Right forelimb (tissue), 1 donor: ENCODE measurements around the gene FSD2.

ENCODE experiments used
- DNase-seq: peaks from one replicate; pipeline ENCODE4 v3.0.0-alpha.2; 2018

Gene FSD2, protein sequence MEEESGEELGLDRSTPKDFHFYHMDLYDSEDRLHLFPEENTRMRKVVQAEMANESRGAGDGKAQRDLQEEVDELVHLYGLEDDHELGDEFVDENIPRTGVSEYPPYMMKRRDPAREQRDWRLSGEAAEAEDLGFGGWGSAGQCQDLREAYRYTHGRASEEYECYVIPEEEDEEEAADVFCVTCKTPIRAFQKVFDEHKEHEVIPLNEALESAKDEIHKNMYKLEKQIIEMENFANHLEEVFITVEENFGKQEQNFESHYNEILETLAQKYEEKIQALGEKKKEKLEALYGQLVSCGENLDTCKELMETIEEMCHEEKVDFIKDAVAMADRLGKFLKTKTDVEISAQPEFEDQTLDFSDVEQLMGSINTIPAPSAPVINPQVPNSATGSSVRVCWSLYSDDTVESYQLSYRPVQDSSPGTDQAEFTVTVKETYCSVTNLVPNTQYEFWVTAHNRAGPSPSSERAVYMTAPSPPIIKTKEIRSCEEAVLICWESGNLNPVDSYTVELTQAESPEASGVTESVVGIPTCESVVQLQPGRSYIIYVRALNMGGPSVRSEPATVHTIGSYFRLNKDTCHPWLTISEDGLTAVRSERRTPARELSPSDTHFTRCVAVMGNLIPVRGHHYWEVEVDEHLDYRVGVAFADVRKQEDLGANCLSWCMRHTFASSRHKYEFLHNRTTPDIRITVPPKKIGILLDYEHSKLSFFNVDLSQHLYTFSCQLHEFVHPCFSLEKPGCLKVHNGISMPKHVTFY

DNA sequence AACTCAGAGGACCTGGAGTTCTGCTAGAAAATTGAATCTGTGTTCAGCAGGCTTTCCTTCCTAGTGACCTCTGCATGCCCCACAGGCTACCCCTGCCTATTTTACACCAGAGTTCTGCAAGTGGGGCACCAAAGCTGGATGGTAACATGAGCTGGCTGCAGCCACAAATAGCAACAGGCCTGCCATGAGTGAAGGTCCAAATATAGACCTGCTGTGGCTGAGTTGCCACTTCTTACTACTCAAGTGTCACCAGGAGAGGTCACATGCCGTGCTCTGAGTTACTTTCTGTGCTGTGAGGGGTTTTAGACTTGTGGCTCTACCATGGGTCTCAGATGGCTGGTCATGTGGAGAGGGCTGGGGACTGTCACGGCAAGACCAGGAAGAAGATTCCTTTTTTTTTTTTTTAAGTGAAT lies at the start of gene FSD2:
Gene FSD2, minus strand, starts transcription at position 76 of the 413 bp plus-strand sequence. CDS start 18,679 bp downstream, outside the sequence.
- no peak for DNase-seq

DNA sequence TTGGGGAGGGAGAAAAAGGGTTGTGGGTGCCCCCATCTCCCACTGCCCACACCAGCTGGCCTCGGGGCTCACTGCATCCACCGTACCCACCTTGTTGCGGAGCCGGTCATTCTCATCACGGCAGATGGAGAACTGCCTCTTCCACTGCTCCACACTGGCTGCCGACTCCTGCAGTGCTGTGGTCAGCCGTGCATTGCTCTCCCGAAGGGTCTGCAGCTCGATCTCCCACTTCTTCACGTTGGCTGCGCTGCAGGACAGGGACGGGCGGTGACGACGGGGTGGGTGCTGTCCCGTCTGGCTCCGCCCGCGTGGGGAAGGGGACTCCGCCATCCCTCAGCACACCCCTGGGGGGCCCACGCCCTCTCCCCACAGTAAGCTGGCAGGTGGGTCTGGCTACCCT lies 48.7 kb upstream of the FSD2 start:
- DNase-seq = no peak

DNA sequence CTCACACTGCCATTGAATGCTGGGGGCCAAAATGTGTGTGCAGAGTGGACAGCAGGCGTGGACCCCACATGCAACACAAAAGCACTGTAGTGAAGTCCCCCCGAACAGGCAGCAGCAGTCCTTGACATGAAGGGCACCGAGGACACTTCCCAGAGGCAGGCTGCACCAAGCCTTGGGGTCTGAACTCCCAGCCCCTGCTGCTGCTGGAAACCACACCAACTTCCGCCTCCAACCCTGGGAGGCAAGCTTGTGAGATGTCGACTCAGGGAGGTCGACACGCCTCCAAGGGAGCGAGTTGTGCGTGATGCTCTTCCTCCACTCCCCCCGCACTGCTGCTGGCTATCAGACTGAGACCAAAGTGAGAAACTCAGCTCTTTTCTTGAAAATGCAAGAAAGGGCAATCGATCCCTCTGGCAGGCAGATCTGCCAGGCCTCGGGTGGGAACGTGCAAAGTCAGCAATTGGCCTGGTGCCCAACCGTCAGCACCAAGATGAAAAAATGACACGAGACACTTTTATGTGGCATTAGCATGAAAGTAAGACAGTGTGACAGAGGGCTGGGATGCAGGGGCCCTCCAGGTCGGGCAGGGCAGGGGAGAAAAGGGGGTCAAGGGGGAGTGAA lies 47.2 kb upstream of the FSD2 start:
- no peak for DNase-seq

DNA sequence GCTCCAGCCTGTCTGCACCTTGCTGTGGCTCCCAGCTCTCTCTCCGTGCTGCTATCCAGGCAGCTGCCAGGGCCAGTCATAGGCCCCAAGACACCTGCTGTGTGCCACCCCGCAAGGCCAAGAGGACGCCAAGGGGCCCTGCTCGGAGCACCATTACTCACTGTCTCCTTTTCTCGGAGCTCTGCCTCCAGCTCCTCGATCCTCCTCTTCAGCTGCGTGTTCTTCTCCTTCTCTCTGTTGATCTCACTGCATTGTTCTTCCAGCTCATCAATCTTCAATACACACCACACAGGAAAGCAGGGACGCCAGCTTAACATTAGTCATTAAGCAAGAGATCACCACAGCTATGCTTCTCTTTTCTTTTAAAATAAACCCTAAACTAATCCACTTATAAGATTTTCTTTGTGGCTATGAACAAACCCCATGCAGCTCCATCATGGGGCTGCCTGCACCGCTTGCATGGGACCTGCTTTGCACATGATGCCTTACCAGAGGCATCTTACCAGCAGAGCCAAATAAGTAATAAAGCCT lies 46.2 kb upstream of the FSD2 start:
- DNase-seq = no peak

DNA sequence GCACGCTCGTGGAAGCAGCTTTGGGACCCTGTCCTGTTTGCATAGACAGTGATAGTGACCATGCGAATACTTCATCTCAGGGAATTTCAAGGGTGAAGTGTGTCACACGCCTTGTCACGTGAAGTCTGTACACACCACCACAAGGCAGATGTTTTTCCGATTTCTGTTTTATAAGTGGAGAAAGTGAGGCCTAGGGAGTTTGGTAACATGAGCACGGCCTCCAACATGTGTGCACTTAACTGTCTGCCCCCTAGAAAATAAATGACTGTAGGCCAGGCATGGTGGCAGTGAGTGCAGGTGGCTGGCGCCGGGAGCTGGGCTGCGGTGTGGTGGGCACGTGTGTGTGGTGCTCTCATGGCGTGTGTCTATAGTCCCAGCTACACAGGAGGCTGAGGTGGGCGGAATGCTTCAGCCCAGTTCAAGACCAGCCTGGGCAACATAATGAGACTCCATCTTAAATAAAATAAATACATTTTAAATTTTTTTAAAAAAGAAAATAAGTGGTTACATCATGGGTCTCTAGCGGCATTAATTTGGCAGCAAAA lies 45.5 kb upstream of the FSD2 start:
- no peak for DNase-seq

DNA sequence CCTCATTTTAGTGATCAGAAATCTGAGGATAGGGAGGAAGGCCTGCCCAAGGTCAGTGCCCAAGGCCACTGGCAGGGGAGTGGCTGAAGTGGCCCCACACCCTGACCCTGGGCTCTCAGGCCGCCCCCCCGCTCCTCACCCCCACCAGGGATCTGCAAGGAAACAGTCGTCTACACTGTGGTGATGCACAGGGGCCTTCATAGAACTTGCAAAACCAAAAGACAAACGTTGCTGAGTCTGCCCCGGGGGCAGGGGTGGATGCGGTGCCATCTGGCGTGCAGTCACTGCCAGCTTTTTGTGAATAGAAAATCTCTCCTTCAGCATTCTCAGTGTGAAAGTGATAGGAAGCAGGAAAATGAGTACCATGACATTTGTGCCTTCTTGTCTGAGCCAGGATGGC lies 44.9 kb upstream of the FSD2 start:
- no peak for DNase-seq

DNA sequence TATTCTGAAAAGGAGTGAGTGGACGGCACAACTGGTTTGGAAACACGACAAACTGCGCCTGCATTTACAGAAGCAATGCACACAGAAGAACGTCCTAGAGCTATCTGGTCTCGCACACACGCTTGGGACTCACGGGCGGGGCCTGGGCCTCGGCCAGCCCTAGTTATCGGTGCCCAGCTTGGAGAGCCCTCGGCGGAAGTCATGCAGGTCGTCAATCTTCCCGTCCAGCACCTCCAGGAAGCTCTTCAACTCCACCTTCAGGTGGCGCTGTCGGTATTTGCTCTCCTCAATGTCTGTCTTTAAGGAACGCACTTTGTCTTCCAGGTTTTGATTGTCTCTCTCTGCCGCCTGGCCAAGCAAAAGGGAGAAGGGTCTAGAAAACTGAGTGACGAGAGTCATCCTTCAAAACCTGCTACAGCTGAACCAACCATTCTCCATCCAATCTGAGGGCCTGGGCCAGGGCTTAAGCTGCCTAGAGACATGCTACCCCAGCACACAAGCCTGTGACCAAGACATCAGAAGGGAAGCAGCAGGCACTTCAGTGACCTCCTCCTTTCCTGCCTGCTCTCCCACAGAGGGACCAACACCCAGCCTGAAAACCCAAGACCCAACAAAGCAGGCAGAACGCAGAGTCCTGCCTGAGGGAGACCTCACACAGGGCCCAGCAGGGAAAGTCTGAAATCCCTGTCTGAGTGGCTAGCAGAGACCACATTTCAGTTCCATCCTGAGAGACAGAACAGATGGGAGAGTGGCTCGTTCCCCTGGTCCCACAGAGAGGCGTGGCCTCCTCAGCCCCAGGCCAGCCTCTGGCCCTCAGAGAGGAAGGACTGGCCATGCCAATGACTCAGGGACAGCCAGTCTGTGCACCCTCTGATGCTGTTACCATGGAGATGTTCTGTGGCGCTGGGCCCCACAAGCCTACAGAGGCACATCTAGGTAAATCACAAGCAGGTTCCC lies 44.0 kb upstream of the FSD2 start:
- peak; percentile 62 for DNase-seq

DNA sequence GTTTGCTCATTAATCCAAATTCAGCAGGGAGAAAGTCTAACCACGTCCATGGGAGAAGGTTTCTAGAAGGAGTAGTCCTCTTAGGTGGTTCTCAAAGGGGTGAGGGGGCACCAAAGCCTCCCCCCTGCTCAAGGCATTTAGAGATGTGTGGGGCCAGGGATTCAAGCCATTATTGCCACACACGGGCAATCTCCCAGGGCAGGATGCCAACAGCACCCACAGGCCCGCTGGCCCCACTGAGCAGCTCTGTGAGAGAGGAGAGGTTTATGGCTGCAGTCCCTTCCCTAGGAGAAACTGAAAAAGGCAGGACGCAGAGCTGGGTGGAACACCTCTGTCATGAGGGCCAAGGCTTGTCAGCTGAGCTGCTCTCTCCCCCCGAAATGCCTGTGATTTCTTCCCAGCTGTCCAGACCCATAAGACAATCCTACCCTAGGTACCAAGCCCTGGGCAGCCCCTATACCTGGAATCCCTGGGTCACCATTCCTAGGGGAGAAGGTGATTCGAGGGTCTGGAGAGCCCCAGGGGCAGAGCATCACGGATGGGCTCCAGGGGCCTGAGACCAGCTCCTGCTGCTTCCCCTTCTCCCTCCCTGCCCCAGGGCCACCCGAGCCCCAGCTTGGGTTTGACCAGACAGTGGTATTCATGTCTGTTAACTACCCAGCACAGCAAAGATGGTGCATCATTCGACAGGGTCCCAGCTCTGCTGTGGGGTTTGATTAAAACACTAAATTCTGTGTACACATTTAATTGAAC lies 42.5 kb upstream of the FSD2 start:
- no peak for DNase-seq

DNA sequence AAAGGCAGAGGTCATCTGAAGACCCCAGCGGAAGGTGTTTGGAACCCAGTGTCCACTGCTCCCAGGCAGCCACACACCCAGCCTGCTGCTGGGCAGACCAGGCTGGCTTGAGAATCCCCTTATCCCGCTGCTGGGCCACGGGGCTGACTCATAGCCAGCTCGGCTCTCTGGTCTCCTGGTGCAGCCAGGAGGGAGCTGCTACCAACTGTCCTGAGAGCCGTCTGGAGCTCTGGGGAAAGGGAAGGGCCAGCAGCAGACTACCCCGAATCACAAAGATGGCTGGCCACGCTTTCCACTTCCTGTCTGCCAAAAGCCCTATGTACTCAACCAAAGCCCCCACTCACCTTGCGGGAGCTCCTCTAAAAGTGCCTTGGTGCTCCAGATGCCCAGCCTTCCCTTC lies 41.8 kb upstream of the FSD2 start:
- DNase-seq = no peak

DNA sequence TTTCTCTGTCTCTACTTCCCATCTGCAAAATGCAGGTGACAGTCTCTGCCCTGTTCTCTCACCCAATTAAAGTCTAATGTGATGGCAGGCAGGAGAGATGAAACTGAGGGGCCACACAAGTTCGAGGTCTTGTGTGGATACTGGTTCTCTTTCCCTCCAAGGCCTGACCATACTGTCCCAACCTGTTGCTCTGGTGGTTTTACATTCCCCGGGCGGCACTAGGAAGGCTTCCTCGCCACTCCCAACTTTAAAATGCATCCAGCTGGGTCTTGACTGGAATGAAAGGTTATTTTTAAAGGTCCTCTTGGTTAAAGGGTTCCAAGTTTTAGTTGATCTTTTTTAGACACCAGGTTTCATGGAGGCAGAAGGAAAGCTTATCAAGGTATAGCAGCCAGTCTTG lies 40.8 kb upstream of the FSD2 start:
- DNase-seq = no peak

DNA sequence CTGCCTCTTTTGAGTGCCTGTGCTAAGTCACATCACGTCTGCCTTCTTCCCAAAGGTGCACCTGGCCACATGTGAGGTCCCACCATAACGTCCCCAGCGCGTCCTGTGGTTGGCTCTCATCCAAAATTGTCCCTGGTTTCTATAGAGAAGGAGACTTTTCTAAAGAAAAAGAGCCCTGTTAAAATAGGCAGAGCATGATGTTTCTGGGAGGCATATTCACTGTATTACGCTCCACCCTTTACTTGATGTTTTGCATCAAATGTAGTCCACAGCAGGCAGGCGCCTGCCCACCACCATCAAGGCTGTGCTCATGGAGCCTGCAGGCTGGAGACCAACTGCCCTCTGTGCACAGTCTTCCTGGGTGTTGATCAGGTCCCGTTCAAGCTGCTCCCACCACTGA lies 39.8 kb upstream of the FSD2 start:
- no peak for DNase-seq

DNA sequence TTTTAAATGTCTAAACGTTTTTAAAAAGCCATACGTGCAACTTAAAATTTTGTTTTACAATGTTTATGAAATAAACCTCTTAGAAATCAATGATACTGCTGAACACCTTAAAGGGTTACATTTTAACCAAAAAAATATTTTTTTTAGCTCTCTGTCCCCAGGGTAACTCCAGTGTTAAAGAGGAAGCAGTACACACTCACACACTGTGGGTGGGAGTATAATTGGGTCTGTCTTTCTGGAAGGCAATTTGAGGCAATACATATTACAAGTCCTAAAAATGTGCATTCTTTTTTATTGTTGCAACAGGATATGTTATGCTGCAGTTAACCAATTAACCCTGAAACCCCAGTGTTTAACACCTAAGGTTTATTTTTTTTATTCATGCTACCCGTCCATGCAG lies 37.7 kb upstream of the FSD2 start:
- no peak for DNase-seq

DNA sequence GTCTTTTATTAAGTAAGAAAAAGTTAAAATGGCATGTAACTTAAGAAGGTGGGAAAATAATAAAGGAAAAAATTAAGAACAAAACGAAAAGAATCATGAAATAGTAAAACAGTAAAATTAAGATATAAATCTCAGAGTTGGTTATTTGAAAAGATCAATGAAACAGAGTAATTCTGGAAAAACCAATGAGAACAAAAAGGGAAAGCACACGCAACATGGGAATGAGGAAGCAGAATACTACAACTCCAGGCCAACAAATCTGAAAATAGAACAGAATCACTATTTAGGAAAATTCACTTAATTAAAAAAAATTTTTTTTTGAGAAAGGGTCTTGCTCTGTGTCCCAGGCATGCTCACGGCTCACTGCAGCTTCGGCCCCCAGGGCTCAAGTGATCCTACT lies 34.3 kb upstream of the FSD2 start:
- no peak for DNase-seq

DNA sequence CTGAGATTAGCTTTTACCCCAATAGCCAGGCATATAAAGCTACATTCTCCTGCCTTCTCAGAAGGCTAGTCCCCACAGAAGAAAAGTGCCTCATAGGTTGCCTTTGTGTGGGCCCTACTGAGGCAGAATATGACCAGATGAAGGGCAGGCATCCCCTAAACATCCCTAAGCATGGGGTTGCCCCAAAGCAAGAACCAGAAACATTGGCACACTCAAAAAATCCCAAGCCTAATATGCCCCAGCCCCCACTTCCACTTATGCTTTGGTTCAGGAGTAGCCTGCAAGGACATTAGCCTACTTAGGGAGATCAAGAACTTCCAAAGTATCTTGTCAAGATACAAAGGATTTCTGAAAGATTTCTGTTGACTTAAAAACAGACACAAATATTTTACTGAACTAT lies 33.3 kb upstream of the FSD2 start:
- DNase-seq = no peak

DNA sequence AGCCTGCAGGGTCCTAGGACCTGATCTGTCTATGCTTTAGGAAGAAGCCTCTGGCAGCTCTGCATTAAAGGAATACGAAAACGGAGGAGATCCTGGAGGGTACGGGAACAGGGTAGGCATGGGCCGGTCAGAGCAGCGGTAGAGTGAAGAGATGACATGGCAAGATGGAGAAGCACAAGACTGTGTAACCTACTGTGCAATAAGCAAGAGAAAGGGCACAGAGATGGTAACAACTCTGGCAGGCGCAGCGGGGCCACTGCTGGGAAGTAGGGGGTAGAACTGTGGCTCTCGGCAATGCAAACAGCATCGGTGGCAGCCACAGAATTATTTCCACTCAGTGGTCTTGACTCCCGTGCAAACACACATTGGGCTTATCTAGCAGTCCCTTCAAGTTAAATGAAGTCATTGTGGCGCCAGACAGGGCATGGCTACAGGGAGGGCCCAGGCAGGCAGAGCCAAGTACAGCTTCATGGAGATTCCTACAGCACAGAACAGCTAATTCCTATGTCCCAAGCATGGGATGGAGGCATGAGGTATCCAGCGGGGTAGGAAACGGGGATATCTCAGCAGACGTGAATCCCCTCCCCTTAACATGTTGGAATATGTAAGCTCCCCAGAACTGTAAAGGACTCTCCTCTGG lies 32.3 kb upstream of the FSD2 start:
- no peak for DNase-seq

DNA sequence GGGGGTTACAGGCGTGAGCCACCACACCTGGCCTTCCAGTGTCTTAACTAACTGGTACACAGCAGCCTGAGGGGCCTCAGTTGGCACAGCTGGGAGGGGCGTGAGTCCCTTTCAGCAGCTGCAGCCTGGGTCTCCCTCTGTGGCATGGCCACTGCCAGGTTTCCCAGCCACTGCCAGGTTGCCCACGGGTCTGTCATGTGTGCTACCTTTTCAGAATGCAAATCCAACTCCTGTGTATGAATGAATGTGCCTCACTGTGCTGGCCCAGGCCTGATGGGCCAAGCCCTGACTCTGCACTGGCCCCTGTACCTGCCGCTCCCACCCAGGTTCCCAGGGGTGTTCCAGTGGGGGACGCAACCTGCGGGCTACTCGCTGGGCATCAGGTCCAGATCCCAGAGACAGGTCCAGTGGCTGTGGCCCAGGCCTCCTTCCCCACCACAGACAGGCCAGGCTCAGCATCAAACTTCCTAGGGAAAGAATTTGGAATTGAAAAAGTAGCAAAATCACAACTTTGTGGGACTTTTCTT lies 29.6 kb upstream of the FSD2 start:
- no peak for DNase-seq

DNA sequence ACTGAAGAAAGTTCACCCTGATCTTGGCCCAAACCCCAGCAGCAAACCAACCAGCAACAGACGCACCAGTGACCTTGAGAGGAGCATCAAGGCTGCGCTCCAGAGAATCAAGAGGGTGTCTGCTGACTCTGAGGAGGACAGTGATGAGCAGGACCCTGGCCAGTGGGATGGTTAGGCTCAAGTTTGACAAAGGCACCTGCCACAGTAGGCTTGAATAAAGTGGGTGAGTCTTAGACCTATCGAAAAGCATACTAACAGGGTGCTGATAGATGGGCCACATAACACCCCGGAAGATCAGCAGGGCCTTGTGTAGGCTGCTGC lies 27.5 kb upstream of the FSD2 start:
- no peak for DNase-seq

DNA sequence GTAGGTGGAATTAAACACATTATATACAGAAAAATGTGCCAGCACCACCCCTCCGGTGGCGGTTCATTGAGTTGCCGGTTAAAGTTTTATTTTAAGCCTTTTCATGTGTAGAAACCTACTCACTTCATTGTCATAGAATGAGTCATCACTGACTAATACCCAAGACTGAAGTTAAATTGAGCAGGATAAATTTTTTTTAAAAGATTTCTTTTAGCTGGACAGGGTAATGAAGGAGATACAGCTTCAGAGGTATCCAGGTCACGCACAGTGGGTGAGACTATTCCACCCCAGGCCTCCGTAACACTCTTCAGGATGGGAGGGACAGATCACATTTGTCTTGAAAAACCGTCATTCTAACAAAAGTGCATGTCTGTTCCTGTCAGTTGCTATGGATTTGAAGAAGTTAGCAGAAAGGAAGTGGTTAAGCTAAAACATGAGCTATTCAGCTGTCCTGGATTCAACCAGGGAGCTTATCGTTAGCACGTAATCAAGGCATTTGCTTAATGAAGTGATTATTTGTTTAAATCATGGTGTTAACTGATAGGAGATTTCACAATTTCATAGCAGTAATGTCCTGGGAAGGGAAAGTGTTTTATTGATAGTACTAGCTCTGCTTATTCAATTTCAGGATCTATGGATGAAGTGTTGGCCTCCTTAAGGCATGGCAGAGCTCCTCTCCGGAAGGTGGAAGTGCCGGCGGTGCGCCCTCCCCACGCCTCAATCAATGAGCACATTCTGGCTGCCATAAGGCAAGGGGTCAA lies 26.9 kb upstream of the FSD2 start:
- DNase-seq = no peak

DNA sequence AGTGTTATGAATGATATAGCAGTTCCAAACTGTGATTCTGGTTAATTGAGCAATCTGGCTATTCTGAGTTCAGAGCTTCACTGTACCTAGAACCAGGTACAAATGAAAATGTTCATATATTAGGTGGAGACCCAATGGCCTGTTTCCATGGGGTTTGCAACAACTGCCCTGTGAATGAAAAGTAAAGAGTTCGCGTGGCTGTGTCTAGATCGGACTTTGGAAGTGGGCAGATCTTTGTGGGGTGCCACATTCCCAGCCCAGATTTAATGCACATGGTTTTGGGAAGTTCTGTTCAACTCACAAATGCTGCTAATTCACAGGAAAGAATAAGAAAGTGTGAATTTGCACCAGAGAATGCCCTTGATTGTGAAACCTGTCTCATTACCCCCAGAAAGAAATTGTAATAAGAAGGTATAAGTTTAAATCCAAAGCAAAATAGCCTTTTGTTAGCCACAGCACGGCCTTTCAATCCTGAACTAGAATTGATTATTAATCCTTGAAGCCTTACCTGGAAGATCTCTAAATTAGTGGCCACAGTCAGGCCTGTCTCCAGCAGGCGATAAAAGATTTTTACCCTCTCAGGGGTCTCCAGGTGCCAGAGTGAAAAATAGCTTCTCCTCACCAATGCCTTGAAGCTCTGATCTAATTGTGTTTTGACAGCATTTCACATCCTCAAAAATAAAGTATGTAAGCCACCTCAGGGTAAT lies 26.2 kb upstream of the FSD2 start:
- no peak for DNase-seq
